ENCODE results near the gene FBRS. TPM values are rescaled to one million over a fixed set of nuclear protein-coding genes. Genes with fewer than 3 reads are reported as not detected.

The FBRS gene
- total and polyA plus RNA-seq, 2 of the 13 experiments (the other 11 are each of a cell fraction or from before 2014, with no cell fraction given), result 13.7 to 16.2 TPM

DNA sequence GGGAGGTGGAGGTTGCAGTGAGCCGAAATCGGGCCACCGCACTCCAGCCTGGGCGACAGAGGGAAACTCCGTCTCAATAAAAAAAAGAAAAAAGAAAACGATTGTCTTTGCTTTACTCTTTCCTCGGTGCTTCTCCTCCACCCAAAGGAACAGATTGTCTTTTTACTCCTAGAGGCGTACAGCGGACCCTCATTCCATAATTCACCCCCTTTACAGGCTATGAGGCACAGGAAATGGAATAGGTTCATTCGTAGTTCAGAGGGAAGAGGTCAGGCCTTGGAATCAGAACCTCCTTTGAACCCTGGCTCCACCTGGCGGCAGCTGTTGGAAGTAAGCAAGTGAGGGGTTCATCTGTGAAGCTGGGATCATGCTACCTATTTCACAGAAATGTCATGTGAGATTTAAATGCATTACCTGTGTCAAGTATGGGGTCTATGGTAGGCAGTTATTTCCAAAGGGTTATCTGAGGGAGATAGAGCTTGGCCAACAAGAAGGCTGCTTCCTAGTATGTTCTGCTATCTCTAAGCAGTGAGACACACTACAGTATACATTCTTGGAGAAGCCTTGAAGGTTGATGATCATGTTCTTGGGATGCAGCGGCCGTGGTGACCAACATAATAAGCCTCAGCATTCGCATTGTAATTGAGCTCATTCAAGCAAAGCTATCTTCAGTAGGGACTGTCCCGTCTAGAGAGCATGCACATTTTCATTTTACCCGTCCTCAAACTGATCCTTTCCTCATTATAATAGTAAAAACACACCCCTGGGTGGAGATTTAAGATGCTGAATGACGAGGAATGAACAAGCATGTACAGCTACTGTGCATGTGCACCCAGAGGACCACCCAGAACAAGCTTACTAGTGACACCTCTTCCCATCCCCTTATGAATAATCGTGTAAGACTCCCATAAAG, 29.3 kb upstream of the FBRS start (continued):
- TF ChIP-seq, protein P1, sequence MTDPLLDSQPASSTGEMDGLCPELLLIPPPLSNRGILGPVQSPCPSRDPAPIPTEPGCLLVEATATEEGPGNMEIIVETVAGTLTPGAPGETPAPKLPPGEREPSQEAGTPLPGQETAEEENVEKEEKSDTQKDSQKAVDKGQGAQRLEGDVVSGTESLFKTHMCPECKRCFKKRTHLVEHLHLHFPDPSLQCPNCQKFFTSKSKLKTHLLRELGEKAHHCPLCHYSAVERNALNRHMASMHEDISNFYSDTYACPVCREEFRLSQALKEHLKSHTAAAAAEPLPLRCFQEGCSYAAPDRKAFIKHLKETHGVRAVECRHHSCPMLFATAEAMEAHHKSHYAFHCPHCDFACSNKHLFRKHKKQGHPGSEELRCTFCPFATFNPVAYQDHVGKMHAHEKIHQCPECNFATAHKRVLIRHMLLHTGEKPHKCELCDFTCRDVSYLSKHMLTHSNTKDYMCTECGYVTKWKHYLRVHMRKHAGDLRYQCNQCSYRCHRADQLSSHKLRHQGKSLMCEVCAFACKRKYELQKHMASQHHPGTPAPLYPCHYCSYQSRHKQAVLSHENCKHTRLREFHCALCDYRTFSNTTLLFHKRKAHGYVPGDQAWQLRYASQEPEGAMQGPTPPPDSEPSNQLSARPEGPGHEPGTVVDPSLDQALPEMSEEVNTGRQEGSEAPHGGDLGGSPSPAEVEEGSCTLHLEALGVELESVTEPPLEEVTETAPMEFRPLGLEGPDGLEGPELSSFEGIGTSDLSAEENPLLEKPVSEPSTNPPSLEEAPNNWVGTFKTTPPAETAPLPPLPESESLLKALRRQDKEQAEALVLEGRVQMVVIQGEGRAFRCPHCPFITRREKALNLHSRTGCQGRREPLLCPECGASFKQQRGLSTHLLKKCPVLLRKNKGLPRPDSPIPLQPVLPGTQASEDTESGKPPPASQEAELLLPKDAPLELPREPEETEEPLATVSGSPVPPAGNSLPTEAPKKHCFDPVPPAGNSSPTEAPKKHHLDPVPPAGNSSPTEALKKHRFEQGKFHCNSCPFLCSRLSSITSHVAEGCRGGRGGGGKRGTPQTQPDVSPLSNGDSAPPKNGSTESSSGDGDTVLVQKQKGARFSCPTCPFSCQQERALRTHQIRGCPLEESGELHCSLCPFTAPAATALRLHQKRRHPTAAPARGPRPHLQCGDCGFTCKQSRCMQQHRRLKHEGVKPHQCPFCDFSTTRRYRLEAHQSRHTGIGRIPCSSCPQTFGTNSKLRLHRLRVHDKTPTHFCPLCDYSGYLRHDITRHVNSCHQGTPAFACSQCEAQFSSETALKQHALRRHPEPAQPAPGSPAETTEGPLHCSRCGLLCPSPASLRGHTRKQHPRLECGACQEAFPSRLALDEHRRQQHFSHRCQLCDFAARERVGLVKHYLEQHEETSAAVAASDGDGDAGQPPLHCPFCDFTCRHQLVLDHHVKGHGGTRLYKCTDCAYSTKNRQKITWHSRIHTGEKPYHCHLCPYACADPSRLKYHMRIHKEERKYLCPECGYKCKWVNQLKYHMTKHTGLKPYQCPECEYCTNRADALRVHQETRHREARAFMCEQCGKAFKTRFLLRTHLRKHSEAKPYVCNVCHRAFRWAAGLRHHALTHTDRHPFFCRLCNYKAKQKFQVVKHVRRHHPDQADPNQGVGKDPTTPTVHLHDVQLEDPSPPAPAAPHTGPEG (CRISPR knock-in tag; IDR thresholded peaks at IDR 0.05), result no peak
- TF ChIP-seq NONO (IDR thresholded peaks at IDR 0.05), result no peak
- TF ChIP-seq NONO (CRISPR knock-in tag; conservative IDR thresholded peaks at IDR 0.05), result peak; percentile 26; the same call in 1 of the 2 replicates
- TF ChIP-seq CHD2 (IDR thresholded peaks at IDR 0.05; ENCODE audit: low read depth, low read length), result no peak
- TF ChIP-seq E2F2 (CRISPR knock-in tag; IDR thresholded peaks at IDR 0.05; ENCODE audit: borderline replicate concordance), result no peak
- no peak for TF ChIP-seq ZNF816 (CRISPR knock-in tag; IDR thresholded peaks at IDR 0.05; ENCODE audit: borderline replicate concordance)
- no peak for TF ChIP-seq HOXA9 (CRISPR knock-in tag; IDR thresholded peaks at IDR 0.05; ENCODE audit: borderline replicate concordance)
- peak; percentile 60; the same call in 1 of the 2 replicates for TF ChIP-seq ETV5 (CRISPR knock-in tag; IDR thresholded peaks at IDR 0.05; ENCODE audit: borderline replicate concordance)
- no peak for TF ChIP-seq ZNF484 (CRISPR knock-in tag; IDR thresholded peaks at IDR 0.05; ENCODE audit: borderline replicate concordance, low read depth)
- peak; percentile 24; the same call in 1 of the 2 replicates for TF ChIP-seq ATF2 (CRISPR knock-in tag; IDR thresholded peaks at IDR 0.05)
- 0 out of 2 replicates have a peak, but pooled peaks have one; percentile 20 for TF ChIP-seq SOX5 (CRISPR knock-in tag; IDR thresholded peaks at IDR 0.05; ENCODE audit: borderline replicate concordance)
- TF ChIP-seq GFI1 (CRISPR knock-in tag; IDR thresholded peaks at IDR 0.05; ENCODE audit: borderline replicate concordance), result no peak
- TF ChIP-seq SRSF9 (IDR thresholded peaks at IDR 0.05; ENCODE audit: borderline replicate concordance, insufficient read depth, low read depth, low read length, poor library complexity, severe bottlenecking), result no peak
- TF ChIP-seq DMAP1 (CRISPR knock-in tag; IDR thresholded peaks at IDR 0.05), result no peak; the same call in 1 of the 2 replicates
- no peak for TF ChIP-seq LBX2 (CRISPR knock-in tag; IDR thresholded peaks at IDR 0.05; ENCODE audit: borderline replicate concordance)
- TF ChIP-seq ZSCAN29 (CRISPR knock-in tag; conservative IDR thresholded peaks at IDR 0.05), result no peak
- TF ChIP-seq MAFG (CRISPR knock-in tag; IDR thresholded peaks at IDR 0.05), result no peak
- no peak for TF ChIP-seq JUN (CRISPR knock-in tag; IDR thresholded peaks at IDR 0.05)
- no peak for TF ChIP-seq ZNF749 (CRISPR knock-in tag; IDR thresholded peaks at IDR 0.05; ENCODE audit: borderline replicate concordance)
- no peak for TF ChIP-seq TBL1XR1 (IDR thresholded peaks at IDR 0.05; ENCODE audit: borderline replicate concordance, low read length, partially characterized antibody)
